Esophagus squamous epithelium (tissue), 4 donors: ENCODE measurements around the gene KCNJ2.

ENCODE experiments used
- CTCF ChIP-seq, 6 experiments: fragments of 450-650 bp in 4 of 6; fragments of 200-600 bp in 2 of 6; sonication (generic) in 2 of 6; IDR thresholded peaks; one replicate each; pipeline ENCODE4 v1.5.1; 2016 to 2019; ENCODE audit warnings: antibody characterized with exemption in 6 of 6, mild to moderate bottlenecking in 4 of 6, moderate library complexity in 4 of 6
- POLR2A ChIP-seq, 4 donors: fragments of 450-650 bp; IDR thresholded peaks; one replicate each; pipeline ENCODE4 v1.6.1; 2017; ENCODE audit warnings: antibody characterized with exemption in 4 of 4, mild to moderate bottlenecking in 4 of 4, moderate library complexity in 3 of 4

GRCh38 chr17:70158180-70158579 lies 11.2 kb upstream of the KCNJ2 start:
- TF ChIP-seq CTCF (IDR thresholded peaks at IDR 0.05) (no peak), POLR2A (IDR thresholded peaks at IDR 0.05) (no peak)
